Spleen (tissue), 7 donors: ENCODE results near the gene GATA2.

ENCODE experiments used
- POLR2A ChIP-seq, 3 donors: fragments of 450-650 bp; IDR thresholded peaks; one replicate each; pipeline ENCODE4 v1.5.1; 2017; ENCODE audit warnings: antibody characterized with exemption in 3 of 3, mild to moderate bottlenecking in 1 of 3
- TF ChIP-seq, protein P1 (sequence below), 11 experiments: fragments of 200-600 bp in 7 of 11; fragments of 450-650 bp in 4 of 11; sonication (generic) in 4 of 11; IDR thresholded peaks in 8 of 11; conservative IDR thresholded peaks in 3 of 11; 1 replicate in 7 of 11; 2 replicates in 4 of 11; pipeline versions ENCODE4 v1.4.0 to v1.8.0; 2016 to 2021; ENCODE audit warnings: antibody characterized with exemption in 11 of 11, inconsistent platforms in 4 of 11, mild to moderate bottlenecking in 1 of 11
- donor health status: DM: no; HTN: no; CAD: no; lungs with moderate emphysema.
- donor health status: DM: no; HTN: no; CAD: no.
- donor health status: DM: no; HTN: no; CAD: no.

DNA sequence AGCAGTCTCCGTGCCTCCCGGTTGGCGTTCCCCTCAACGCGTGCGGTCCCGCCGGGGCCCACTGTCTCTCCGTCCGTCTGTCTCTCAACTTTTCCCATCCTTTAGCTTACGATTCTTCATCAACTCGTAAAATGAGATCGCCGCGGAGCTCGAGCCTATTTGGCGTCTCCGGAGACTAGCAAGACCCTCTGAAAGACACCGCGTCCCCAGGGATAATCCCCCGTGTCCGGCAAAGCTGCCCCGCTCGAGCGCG lies 3.4 kb downstream of the GATA2 start:
- TF ChIP-seq, protein P1, sequence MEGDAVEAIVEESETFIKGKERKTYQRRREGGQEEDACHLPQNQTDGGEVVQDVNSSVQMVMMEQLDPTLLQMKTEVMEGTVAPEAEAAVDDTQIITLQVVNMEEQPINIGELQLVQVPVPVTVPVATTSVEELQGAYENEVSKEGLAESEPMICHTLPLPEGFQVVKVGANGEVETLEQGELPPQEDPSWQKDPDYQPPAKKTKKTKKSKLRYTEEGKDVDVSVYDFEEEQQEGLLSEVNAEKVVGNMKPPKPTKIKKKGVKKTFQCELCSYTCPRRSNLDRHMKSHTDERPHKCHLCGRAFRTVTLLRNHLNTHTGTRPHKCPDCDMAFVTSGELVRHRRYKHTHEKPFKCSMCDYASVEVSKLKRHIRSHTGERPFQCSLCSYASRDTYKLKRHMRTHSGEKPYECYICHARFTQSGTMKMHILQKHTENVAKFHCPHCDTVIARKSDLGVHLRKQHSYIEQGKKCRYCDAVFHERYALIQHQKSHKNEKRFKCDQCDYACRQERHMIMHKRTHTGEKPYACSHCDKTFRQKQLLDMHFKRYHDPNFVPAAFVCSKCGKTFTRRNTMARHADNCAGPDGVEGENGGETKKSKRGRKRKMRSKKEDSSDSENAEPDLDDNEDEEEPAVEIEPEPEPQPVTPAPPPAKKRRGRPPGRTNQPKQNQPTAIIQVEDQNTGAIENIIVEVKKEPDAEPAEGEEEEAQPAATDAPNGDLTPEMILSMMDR (IDR thresholded peaks at IDR 0.05 in 8 of 11, conservative IDR thresholded peaks at IDR 0.05 in 3 of 11): no peak
- no peak for TF ChIP-seq POLR2A (IDR thresholded peaks at IDR 0.05)
